Myocyte (in vitro differentiated cells): ENCODE measurements around the gene SDK1. TPM values are rescaled to one million over a fixed set of nuclear protein-coding genes. Genes with fewer than 3 reads are reported as not detected.

Source experiments
- DNase-seq: peaks from one replicate; pipeline ENCODE4 v3.0.0-alpha.2; 2012; ENCODE audit warnings: low read depth
- total RNA-seq: library from RNA; depleted of rRNA; stranded (reverse); fragments of >200 nt; gene quantifications from 2 replicates; pipeline ENCODE4 v1.2.3, GENCODE V29; 2014

The SDK1 gene
- total RNA-seq, 1 donor from 2014 or later, result 2.8 TPM

- no peak for DNase-seq
These were observed 217.5 kb downstream of the SDK1 start for GRCh38 chr7:3518546-3518945.

GRCh38 chr7:3520206-3520605 is 219.2 kb downstream of the SDK1 start:
- DNase-seq, result no peak

- DNase-seq, result no peak
These were observed 226.6 kb downstream of the SDK1 start for GRCh38 chr7:3527496-3528124.

- no peak for DNase-seq
These were observed 232.0 kb downstream of the SDK1 start for GRCh38 chr7:3533040-3533439.

DNA sequence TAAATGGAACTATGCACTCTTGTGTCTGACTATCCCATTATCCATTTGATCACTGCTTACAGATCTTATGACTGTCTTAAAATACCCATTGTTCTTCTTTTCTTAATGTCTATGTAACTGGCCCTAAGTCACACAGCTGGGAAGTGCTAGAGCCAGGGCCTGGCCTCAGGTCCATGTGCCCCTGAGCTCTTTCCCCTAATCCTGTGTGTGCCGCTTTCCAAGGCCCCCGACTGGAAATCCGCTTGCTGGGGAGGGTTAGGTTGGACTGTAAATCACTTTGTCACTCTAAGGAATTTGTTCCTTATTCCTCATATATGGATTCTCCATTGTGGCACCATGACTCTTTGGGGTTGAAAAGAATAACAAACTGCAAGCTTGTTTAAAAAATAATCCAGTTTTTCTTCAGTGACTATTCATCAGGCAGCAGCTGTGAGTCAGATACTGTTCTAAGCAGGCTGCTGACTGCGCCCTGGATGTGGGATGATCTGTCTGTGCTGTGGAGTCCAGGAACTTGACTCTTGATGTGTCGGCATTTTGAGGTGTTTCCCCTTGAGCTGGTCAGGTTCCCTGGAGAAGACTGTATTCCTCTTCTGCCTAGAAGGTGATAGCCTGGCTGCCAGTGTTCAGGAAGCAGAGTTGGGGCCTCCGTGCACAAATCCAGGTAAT is 236.3 kb downstream of the SDK1 start:
- peak; percentile 60 for DNase-seq

DNA sequence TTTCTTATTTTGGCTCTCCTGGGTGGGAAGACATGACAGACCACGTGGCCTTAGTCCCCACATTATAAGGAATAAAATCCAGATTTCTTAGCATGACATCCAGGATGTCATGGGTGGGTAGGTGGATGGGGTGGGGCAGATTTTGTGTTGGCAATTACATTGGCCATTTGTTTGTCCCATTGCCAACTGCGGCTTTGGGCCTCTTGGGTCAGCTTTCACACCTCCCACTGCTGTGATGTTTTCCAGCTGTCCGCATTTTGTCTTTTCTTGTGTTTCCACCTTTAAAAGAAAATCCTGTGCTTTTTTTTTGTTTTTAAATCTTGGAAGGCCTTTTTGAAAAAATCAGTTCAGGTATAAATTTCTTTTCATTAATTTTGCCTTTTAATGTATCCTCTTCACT is 237.0 kb downstream of the SDK1 start:
- no peak for DNase-seq

GRCh38 chr7:3540456-3541220 is 239.6 kb downstream of the SDK1 start:
- no peak for DNase-seq

- DNase-seq, result no peak
These were observed 243.2 kb downstream of the SDK1 start for GRCh38 chr7:3544202-3544601.

GRCh38 chr7:3548815-3549214 is 247.8 kb downstream of the SDK1 start:
- DNase-seq, result no peak

DNA sequence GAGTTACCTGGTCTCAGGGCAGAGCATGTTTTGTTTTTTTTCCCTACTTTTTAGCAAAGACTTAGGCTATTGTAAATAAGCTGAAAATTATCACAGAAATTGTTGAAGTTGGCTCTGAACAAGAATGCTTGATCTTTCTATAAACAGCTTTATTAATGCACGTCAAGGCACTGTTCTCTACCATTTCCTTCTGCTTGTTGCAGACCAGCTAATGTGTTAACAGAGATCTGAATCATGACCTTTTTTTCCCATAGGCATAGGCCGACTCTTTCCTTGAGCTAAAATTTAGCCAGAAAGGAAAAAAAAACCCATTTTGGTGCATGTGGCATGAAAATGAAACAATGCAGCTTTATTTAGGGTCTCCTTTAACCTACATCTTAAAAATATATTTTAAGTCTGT is 248.5 kb downstream of the SDK1 start:
- DNase-seq, result no peak

DNA sequence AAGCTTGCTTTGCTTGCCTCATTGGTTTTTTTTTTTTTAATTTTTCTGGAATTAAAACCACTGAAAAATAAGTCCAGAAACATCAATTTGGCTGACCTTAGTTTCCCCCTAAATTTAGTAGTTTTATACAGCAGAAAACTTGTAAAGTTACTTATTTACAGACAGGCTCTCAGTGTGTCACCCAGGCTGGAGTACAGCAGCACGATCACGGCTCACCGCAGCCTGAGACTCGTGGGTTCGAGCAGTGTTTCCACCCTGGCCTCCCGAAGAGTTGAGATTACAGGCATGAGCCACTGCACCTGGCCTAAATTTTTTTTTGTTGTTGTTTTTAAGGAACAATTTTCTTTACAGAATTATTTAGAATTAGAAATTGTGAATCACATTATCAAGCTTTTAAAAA is 250.5 kb downstream of the SDK1 start:
- no peak for DNase-seq

DNA sequence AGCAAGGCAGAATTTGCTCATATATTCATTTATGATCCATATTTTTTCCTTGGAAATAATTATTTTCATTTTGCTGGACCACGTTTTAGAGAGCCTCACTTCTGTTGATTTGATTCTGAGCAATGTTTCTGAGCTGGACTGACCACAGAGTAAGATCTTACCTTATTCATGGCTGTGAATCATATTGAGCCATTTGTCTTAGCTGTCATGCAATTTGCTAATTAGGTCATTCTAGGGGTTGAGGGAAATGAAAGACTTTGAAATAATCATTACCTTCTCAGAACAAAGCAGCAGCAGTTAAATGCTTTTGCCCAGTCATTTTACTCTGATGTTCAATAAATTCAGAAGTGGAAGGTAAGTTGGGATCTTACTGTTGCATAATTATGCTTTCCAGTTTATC is 251.4 kb downstream of the SDK1 start:
- no peak for DNase-seq

GRCh38 chr7:3558400-3558799 is 257.3 kb downstream of the SDK1 start:
- peak; percentile 90 for DNase-seq

DNA sequence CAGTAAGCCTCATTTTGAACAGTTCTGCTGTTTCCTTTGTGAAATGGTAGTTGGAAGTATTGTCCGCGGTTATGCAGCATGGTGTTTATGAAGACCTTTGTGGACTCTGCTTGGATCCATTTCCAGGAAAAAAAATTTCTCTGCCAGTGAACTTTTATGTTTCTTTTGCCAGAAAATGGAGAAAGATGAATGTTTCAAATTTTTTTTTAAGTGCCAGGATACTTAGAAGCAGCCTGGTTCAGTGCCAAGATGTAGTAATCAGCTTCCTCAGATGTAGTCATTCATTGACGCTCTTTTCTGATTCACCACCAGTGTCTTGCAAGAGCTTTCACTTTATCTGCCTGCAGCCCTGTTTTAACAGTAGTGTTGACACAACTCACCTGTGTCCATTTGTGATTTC is 258.2 kb downstream of the SDK1 start:
- peak; percentile 77 for DNase-seq

GRCh38 chr7:3560495-3560894 is 259.4 kb downstream of the SDK1 start:
- no peak for DNase-seq

DNA sequence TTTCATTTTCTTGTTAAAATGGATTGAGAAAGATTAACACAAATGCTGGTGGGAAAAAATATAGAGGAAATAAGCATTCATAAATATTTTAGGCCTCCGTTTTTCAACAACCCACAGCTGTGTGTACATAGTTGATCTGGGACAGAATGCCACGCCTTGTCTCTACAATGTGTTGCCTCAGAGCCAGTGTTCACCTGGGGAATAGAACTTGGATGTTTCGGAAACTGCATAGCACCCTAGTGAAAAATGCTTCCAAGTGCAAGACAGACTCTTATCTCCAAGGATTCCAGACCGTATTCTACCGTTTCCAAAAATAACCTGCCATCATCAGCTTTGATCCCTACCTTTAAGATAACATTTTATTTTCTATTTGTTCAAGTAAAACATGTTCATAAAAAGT is 260.9 kb downstream of the SDK1 start:
- no peak for DNase-seq

GRCh38 chr7:3564231-3564630 is 263.2 kb downstream of the SDK1 start:
- DNase-seq, result peak; percentile 24

- no peak for DNase-seq
These were observed 267.5 kb downstream of the SDK1 start for GRCh38 chr7:3568516-3568915.

GRCh38 chr7:3569643-3570042 is 268.6 kb downstream of the SDK1 start:
- DNase-seq, result no peak

DNA sequence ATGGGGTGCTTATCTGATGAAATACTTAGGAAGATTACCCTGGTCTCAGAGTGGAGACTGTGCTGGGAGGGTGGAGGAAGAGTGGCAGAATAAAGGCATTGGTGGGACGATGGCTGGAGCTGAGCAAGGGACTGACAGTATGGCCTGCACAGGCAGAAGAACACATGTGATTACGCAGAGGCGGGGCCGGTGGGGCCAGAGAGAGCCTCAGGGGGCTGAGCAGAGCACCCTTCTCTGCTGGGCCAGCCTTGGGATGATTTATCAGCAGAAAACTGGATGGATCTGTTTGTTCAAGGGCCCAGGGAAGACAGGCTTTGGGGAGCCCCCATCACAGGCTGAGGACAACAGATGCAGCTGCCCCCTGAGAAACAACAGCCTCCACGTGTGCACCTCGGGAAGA is 272.1 kb downstream of the SDK1 start:
- DNase-seq, result no peak

GRCh38 chr7:3574386-3574785 is 273.3 kb downstream of the SDK1 start:
- no peak for DNase-seq

DNA sequence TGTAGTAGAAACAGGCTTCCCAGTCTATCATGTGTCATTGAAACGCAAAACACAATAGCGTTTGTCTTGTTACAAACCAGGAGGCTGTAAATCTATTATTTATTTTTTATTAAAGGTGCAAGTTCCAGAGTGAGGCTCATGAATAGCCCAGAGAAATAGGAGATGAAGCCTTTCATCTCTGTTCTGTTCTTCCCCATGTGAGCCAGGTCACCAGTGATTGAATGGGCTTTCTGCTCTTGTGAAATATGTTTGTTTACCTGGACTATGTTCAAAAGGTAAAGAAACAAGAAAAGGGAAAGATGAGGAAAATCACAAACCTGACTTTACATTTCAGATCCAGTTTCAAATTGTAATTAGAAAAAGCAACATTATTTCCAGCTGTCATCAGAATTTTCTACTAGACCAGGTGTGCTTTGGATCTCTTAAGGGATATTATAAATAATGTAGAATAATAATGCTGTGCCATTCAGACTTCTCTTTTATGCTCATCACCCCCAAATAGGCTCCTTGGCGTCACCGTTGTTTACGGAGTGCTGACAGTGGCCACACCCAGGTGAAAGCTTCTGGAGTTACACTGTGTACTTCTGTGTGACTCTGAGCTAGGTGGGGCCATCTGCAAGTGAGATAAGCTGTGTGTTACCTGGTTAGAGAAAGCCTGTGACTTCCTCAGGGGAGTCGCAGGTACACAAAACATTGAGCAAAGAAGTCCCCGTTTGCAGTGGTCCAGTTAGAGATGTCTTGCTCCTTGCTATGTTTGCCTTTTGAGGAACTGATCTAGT is 274.9 kb downstream of the SDK1 start:
- no peak for DNase-seq
